Thyroid gland (tissue), 4 donors: ENCODE measurements around the gene PROX2. TPM values are rescaled to one million over a fixed set of nuclear protein-coding genes. Genes with fewer than 3 reads are reported as not detected.

Source experiments
- DNase-seq, 2 donors: peaks; one replicate each; pipeline ENCODE4 v3.0.0-alpha.2; 2019
- H3K27ac ChIP-seq, 3 donors: fragments of 200-600 bp; sonication (generic); 1 replicate in 2 of 3; 2 replicates in 1 of 3; pipeline ENCODE4 v1.5.1; 2016 to 2019; ENCODE audit warnings: mild to moderate bottlenecking in 1 of 3, moderate library complexity in 1 of 3
- H3K27me3 ChIP-seq: fragments of 200-600 bp; sonication (generic); one replicate; pipeline ENCODE4 v1.5.1; 2019
- H3K36me3 ChIP-seq, 2 donors: fragments of 200-600 bp; sonication (generic); one replicate each; pipeline ENCODE4 v1.5.1; 2016 to 2019
- H3K4me1 ChIP-seq, 2 donors: fragments of 200-600 bp; sonication (generic); one replicate each; pipeline ENCODE4 v1.5.1; 2017 to 2019
- H3K4me3 ChIP-seq, 3 donors: fragments of 200-600 bp; sonication (generic); replicated peaks in 1 of 3; 1 replicate in 2 of 3; 2 replicates in 1 of 3; pipeline ENCODE4 v1.5.1; 2016; ENCODE audit warnings: mild to moderate bottlenecking in 1 of 3
- H3K9me3 ChIP-seq: fragments of 200-600 bp; sonication (generic); one replicate; pipeline ENCODE4 v1.5.1; 2017
- CTCF ChIP-seq, 6 experiments: fragments of 200-600 bp in 3 of 6; fragments of 450-650 bp in 3 of 6; sonication (generic) in 3 of 6; IDR thresholded peaks; one replicate each; pipeline ENCODE4 v1.5.1; 2016 to 2019; ENCODE audit warnings: antibody characterized with exemption in 6 of 6, mild to moderate bottlenecking in 2 of 6, inconsistent platforms in 1 of 6, moderate library complexity in 1 of 6
- POLR2A ChIP-seq, 2 donors: fragments of 450-650 bp; IDR thresholded peaks; one replicate each; pipeline ENCODE4 v1.6.1; 2017; ENCODE audit warnings: antibody characterized with exemption in 2 of 2, mild to moderate bottlenecking in 2 of 2, moderate library complexity in 1 of 2
- WGBS, 2 donors: methylation state at CpG; one replicate each; pipeline ENCODE4 v1.1.5; 2017; 5-methylcytosine and 5-hydroxymethylcytosine counted together
- intact Hi-C: fragments of 100-400 bp; cut with DNase I; formaldehyde crosslinking; loops from one replicate; pipeline ENCODE4 v1.15.1; 2023
- total RNA-seq, 4 donors: library from RNA; depleted of rRNA; stranded (reverse); fragments of >200 nt; gene quantifications; one replicate each; pipeline ENCODE4 v1.2.3, GENCODE V29; 2016

Gene PROX2
- total RNA-seq, 4 donors from 2014 or later = not detected

GRCh38 chr14:74886001-74886400, 10.1 kb upstream of the PROX2 start:
- WGBS, 2 donors = 81 to 89% methylated on average over 3 of the region's 3 CpGs
- TF ChIP-seq CTCF (IDR thresholded peaks at IDR 0.05) (no peak), POLR2A (IDR thresholded peaks at IDR 0.05) (no peak)
- H3K27ac ChIP-seq = no peak overlapping the region
- intact Hi-C loops = no loop called here
- DNase-seq = no peak
- peaks cover 15 to 17% of the 10 kb centered on the region in 2 donors for H3K36me3 ChIP-seq
- peaks cover 30 to 42% of the 10 kb centered on the region in 2 donors for H3K4me1 ChIP-seq
- H3K27me3 ChIP-seq = no peaks in the 10 kb centered on the region
- no peak overlapping the region for H3K4me3 ChIP-seq
- no peaks in the 10 kb centered on the region for H3K9me3 ChIP-seq

DNA sequence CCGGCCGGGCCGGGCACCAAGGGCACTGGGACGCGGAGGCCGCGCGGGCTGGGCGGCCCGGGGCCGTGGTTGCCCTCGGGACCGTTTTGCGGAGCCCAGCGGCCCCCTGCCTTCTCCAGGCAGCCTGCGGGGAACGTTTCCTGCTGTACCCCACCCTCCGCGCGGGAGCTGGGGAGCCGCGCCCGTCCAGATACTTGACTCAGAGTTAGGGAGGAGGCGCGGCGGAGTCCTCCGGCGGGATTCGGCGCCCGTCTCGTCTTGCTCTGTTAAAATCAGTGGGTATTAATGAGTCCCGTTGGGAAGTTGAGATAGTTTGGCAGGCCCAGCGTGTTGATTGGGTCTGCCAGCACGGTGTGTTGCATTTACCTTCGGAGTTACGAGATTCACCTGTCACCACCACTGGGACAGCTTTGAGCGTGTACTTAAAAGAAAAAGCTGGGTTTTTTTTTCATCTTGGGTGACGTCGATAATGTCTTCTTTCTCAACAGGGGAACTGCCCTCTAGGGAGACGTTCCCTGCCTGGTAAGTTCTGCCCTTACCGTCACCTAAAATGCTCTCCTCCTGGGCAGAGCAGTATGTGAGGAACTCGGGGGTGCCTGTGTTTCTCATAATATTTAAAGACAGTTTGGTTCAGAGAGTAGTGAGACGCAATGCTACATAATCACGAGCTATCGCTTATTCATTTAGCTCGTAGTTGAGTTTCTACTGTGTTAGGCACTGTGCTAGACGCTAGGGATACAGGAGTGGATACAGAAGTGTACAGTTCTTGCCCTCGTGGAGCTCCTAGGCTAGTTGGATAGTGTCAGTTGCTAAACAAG, 6.4 kb upstream of the PROX2 start:
- Histone ChIP-seq H3K27me3 (no peaks in the 10 kb centered on the region), H3K4me1 (peaks cover 33 to 43% of the 10 kb centered on the region in 2 donors), H3K36me3 (peaks cover 0 to 3% of the 10 kb centered on the region in 2 donors), H3K9me3 (no peaks in the 10 kb centered on the region), H3K4me3 (peak overlapping the region; percentile 81 to 92 (median 91)), H3K27ac (peak overlapping the region; percentile 70 to 96 (median 94))
- peak in 1 of 6 experiments; percentile 6 for TF ChIP-seq CTCF (IDR thresholded peaks at IDR 0.05)
- TF ChIP-seq POLR2A (IDR thresholded peaks at IDR 0.05) = no peak
- 1 to 2% methylated on average over 17 to 29 of the region's 49 CpGs for WGBS, 2 donors
- DNase-seq = peak; percentile 45 to 54
- intact Hi-C loops = no loop called here

DNA sequence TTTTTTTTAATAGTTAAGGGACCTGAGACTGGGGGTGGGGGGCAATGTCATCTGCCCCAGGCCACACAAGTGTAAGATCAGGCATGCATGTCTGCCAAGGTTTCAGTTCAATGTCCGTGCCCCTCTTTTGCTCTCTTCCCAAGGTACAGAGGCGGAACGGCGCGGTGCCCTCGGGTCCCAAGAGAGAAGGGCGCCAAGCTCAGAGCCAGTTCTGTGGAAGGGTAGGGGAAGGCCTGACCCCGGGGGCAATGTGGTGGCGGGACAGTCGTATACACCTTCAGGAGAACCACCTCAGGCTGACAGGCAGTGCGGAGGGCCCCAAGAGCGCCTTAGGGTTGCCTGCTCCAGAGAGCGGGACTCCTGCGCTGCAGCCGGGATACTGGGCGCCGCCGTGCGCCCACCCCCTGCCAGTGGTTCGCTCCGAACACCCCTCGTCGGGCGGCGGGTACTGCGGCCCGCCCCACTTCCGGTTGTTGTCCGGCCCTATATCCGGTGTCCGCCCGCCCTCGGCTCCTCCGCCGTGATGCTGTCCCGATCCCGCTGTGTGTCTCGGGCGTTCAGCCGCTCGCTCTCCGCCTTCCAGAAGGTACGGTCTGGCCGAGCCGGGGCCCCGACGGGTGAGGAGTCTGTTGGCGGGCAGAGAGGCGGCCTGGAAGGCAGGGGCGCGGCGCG, 5.6 kb upstream of the PROX2 start, which contains the start of gene DLST:
TSS of gene DLST (plus strand) at position 486 of the 672 bp plus-strand sequence. CDS start at position 524, 38 bp downstream.
- H3K4me1 ChIP-seq = peaks cover 33 to 40% of the 10 kb centered on the region in 2 donors

DNA sequence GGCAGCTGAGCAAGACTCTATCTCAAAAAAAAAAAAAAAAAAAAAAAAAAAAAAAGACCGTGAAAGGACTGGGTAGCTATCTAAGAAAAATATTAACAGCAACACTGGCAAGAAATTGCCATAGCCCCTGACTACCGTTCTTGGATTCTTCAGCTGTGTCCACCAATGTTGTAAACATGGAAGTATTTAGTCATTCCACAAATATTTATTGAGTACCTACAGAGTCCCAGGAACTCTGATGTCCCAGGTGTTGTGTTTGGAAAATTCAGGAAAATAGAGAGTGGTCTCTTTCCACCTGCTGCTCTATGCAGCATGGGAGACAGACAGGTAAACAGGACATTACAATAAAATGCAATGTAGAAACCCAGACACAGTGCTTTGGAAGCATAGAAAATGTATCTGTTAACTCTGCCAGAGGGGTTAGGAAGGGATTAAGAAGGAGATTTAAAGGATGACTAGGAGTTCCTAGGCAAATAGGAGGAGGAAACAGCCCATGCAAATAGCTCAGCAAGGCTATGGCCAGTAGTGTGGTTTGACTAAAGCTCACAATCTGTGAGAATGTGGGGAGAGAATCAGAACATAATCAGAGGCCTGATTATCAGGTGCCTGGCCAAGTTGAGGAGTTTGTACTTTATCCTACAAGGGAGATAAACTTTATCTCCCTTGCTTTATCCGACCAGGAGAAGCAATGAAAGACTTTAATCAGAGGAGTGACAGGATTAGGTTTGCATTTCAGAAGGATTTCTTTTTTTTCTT, 3.7 kb upstream of the PROX2 start:
- TF ChIP-seq CTCF (IDR thresholded peaks at IDR 0.05) = no peak
- TF ChIP-seq POLR2A (IDR thresholded peaks at IDR 0.05) = no peak
- Histone ChIP-seq H3K9me3 (no peaks in the 10 kb centered on the region), H3K4me1 (peaks cover 22 to 28% of the 10 kb centered on the region in 2 donors), H3K4me3 (no peak overlapping the region), H3K27ac (no peak overlapping the region), H3K36me3 (no peaks in the 10 kb centered on the region), H3K27me3 (no peaks in the 10 kb centered on the region)
- WGBS, 2 donors = 86 to 88% methylated on average over 3 of the region's 3 CpGs
- intact Hi-C loops = no loop called here
- DNase-seq = no peak

More for the DNA sequence above, 5.6 kb upstream of the PROX2 start, which contains the start of gene DLST:
- intact Hi-C loops = no loop called here
- H3K9me3 ChIP-seq = no peaks in the 10 kb centered on the region
- H3K27ac ChIP-seq = peak within 1 kb of the TSS; percentile 70 to 96 (median 94)
- DNase-seq = peak; percentile 85 to 87
- peak within 1 kb of the TSS; percentile 81 to 92 (median 91) for H3K4me3 ChIP-seq
- H3K36me3 ChIP-seq = peaks cover 0 to 3% of the 10 kb centered on the region in 2 donors
- no peaks in the 10 kb centered on the region for H3K27me3 ChIP-seq
- 0% methylated on average over 10 to 12 of the region's 53 CpGs for WGBS, 2 donors
- TF ChIP-seq CTCF (IDR thresholded peaks at IDR 0.05) (no peak), POLR2A (IDR thresholded peaks at IDR 0.05) (peak; percentile 20 to 88)
